Measurements from ENCODE around the gene DPPA3.
"Not testable (repeated sequence)": the region's sequence is repeated elsewhere in the genome, so short reads cannot be mapped to it uniquely, and the experiment has no call there.

Gene DPPA3

GRCh38 chr12:7723926-7724325 is 12.7 kb downstream of the DPPA3 start:
- Histone ChIP-seq H3F3A (ENCODE audit: insufficient read depth, low read length) (no peaks in the 10 kb centered on the region), H3K27ac (ENCODE audit: low read length) (no peak overlapping the region), H3K9me3 (replicated peaks; ENCODE audit: insufficient read depth, low read length) (no peaks in the 10 kb centered on the region), H3K9me2 (replicated peaks; ENCODE audit: insufficient read depth, low read length) (no peaks in the 10 kb centered on the region), H3K27me3 (replicated peaks; ENCODE audit: insufficient read depth, low read length) (no peaks in the 10 kb centered on the region), H3K79me2 (ENCODE audit: low read length) (no peaks in the 10 kb centered on the region), H3K4me2 (ENCODE audit: low read depth, low read length) (no peak overlapping the region), H2AFZ (ENCODE audit: low read length) (no peak overlapping the region), H3K4me1 (ENCODE audit: low read length) (no peaks in the 10 kb centered on the region), H3K9ac (ENCODE audit: low read length) (no peak overlapping the region), H4K20me1 (ENCODE audit: insufficient read depth, low read length) (no peaks in the 10 kb centered on the region), H3K4me3 (ENCODE audit: low read length) (no peak overlapping the region), H3K36me3 (replicated peaks; ENCODE audit: insufficient read depth, low read length) (no peaks in the 10 kb centered on the region)
- TF ChIP-seq EZH2 (optimal IDR thresholded peaks at IDR 0.05; ENCODE audit: low read depth, low read length) (no peak), EZH2phosphoT487 (IDR thresholded peaks at IDR 0.05; ENCODE audit: low read length) (no peak), CTCF (IDR thresholded peaks at IDR 0.05; ENCODE audit: low read length) (no peak)
- DNase-seq, result no peak

GRCh38 chr12:7729746-7730145 is 18.5 kb downstream of the DPPA3 start:
- DNase-seq, result no peak

GRCh38 chr12:7730984-7731383 is 19.8 kb downstream of the DPPA3 start:
- H3K36me3 ChIP-seq (replicated peaks; ENCODE audit: insufficient read depth, low read length); DNase-seq; H2AFZ ChIP-seq (ENCODE audit: low read length); H3K9me2 ChIP-seq (replicated peaks; ENCODE audit: insufficient read depth, low read length); H3K27ac ChIP-seq (ENCODE audit: low read length); H3K4me2 ChIP-seq (ENCODE audit: low read depth, low read length); H3F3A ChIP-seq (ENCODE audit: insufficient read depth, low read length); H3K4me1 ChIP-seq (ENCODE audit: low read length); H3K9me3 ChIP-seq (replicated peaks; ENCODE audit: insufficient read depth, low read length); H3K79me2 ChIP-seq (ENCODE audit: low read length); H3K27me3 ChIP-seq (replicated peaks; ENCODE audit: insufficient read depth, low read length); H4K20me1 ChIP-seq (ENCODE audit: insufficient read depth, low read length); H3K4me3 ChIP-seq (ENCODE audit: low read length); H3K9ac ChIP-seq (ENCODE audit: low read length): not testable (repeated sequence)

More at GRCh38 chr12:7729746-7730145, 18.5 kb downstream of the DPPA3 start:
- no peaks in the 10 kb centered on the region for H3K4me1 ChIP-seq (ENCODE audit: low read length)
- no peak overlapping the region for H2AFZ ChIP-seq (ENCODE audit: low read length)
- H3K79me2 ChIP-seq (ENCODE audit: low read length), result no peaks in the 10 kb centered on the region
- no peaks in the 10 kb centered on the region for H4K20me1 ChIP-seq (ENCODE audit: insufficient read depth, low read length)
- H3K27ac ChIP-seq (ENCODE audit: low read length), result no peak overlapping the region
- no peak overlapping the region for H3K9ac ChIP-seq (ENCODE audit: low read length)
- TF ChIP-seq CTCF (IDR thresholded peaks at IDR 0.05; ENCODE audit: low read length) (no peak), EZH2 (optimal IDR thresholded peaks at IDR 0.05; ENCODE audit: low read depth, low read length) (no peak), EZH2phosphoT487 (IDR thresholded peaks at IDR 0.05; ENCODE audit: low read length) (no peak)
- no peaks in the 10 kb centered on the region for H3K27me3 ChIP-seq (replicated peaks; ENCODE audit: insufficient read depth, low read length)
- H3K4me2 ChIP-seq (ENCODE audit: low read depth, low read length), result no peak overlapping the region
- H3F3A ChIP-seq (ENCODE audit: insufficient read depth, low read length), result no peaks in the 10 kb centered on the region
- no peaks in the 10 kb centered on the region for H3K9me2 ChIP-seq (replicated peaks; ENCODE audit: insufficient read depth, low read length)
- H3K36me3 ChIP-seq (replicated peaks; ENCODE audit: insufficient read depth, low read length), result no peaks in the 10 kb centered on the region
- no peak overlapping the region for H3K4me3 ChIP-seq (ENCODE audit: low read length)
- no peaks in the 10 kb centered on the region for H3K9me3 ChIP-seq (replicated peaks; ENCODE audit: insufficient read depth, low read length)

- DNase-seq, result no peak
These were observed 20.3 kb downstream of the DPPA3 start for GRCh38 chr12:7731486-7731885.

More at GRCh38 chr12:7731486-7731885, 20.3 kb downstream of the DPPA3 start:
- H3F3A ChIP-seq (ENCODE audit: insufficient read depth, low read length), result no peaks in the 10 kb centered on the region
- no peaks in the 10 kb centered on the region for H3K79me2 ChIP-seq (ENCODE audit: low read length)
- no peak overlapping the region for H2AFZ ChIP-seq (ENCODE audit: low read length)
- no peak overlapping the region for H3K9ac ChIP-seq (ENCODE audit: low read length)
- H3K27ac ChIP-seq (ENCODE audit: low read length), result no peak overlapping the region
- no peak overlapping the region for H3K4me2 ChIP-seq (ENCODE audit: low read depth, low read length)
- H4K20me1 ChIP-seq (ENCODE audit: insufficient read depth, low read length), result no peaks in the 10 kb centered on the region
- no peaks in the 10 kb centered on the region for H3K27me3 ChIP-seq (replicated peaks; ENCODE audit: insufficient read depth, low read length)
- TF ChIP-seq CTCF (IDR thresholded peaks at IDR 0.05; ENCODE audit: low read length), result no peak
- no peaks in the 10 kb centered on the region for H3K9me2 ChIP-seq (replicated peaks; ENCODE audit: insufficient read depth, low read length)
- H3K4me1 ChIP-seq (ENCODE audit: low read length), result no peaks in the 10 kb centered on the region
- H3K4me3 ChIP-seq (ENCODE audit: low read length), result no peak overlapping the region
- H3K9me3 ChIP-seq (replicated peaks; ENCODE audit: insufficient read depth, low read length), result no peaks in the 10 kb centered on the region
- no peaks in the 10 kb centered on the region for H3K36me3 ChIP-seq (replicated peaks; ENCODE audit: insufficient read depth, low read length)
